Fibroblast of lung (primary cell): ENCODE results near the gene GOLGA8N.

Experiments
- EZH2 ChIP-seq: IDR thresholded peaks from 2 replicates; pipeline ENCODE4 v1.5.1; 2012; ENCODE audit warnings: low read length, control low read depth, mild to moderate bottlenecking; ENCODE audit errors: missing control alignments
- TF ChIP-seq, protein P1 (sequence below), 2 donors: IDR thresholded peaks in 1 of 2; conservative IDR thresholded peaks in 1 of 2; 1 replicate in 1 of 2; 2 replicates in 1 of 2; pipeline ENCODE4 v1.5.1; 2011 to 2012; ENCODE audit warnings: low read length in 2 of 2, control low read depth in 1 of 2, inconsistent platforms in 1 of 2, low read depth in 1 of 2, mild to moderate bottlenecking in 1 of 2

GRCh38 chr15:32656091-32656490, 62.8 kb downstream of the GOLGA8N start:
- TF ChIP-seq, protein P1, sequence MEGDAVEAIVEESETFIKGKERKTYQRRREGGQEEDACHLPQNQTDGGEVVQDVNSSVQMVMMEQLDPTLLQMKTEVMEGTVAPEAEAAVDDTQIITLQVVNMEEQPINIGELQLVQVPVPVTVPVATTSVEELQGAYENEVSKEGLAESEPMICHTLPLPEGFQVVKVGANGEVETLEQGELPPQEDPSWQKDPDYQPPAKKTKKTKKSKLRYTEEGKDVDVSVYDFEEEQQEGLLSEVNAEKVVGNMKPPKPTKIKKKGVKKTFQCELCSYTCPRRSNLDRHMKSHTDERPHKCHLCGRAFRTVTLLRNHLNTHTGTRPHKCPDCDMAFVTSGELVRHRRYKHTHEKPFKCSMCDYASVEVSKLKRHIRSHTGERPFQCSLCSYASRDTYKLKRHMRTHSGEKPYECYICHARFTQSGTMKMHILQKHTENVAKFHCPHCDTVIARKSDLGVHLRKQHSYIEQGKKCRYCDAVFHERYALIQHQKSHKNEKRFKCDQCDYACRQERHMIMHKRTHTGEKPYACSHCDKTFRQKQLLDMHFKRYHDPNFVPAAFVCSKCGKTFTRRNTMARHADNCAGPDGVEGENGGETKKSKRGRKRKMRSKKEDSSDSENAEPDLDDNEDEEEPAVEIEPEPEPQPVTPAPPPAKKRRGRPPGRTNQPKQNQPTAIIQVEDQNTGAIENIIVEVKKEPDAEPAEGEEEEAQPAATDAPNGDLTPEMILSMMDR (conservative IDR thresholded peaks at IDR 0.05 in 1 of 2, IDR thresholded peaks at IDR 0.05 in 1 of 2; ENCODE audit: low read depth in 1 of 2, low read length in 2 of 2) = no peak
- TF ChIP-seq EZH2 = no peak
